COLO668 (cell line): ENCODE data around the gene SHANK3.
"Not testable (repeated sequence)": the region's sequence is repeated elsewhere in the genome, so short reads cannot be mapped to it uniquely, and the experiment has no call there.

ENCODE experiments used
- DNase-seq: peaks from one replicate; lab custom pipeline; 2025; ENCODE audit not compliant: unreplicated experiment; lab: John Stamatoyannopoulos, UW

Gene SHANK3

GRCh38 chr22:50643821-50644101, 28.9 kb upstream of the SHANK3 start:
- not testable (repeated sequence) for DNase-seq

DNA sequence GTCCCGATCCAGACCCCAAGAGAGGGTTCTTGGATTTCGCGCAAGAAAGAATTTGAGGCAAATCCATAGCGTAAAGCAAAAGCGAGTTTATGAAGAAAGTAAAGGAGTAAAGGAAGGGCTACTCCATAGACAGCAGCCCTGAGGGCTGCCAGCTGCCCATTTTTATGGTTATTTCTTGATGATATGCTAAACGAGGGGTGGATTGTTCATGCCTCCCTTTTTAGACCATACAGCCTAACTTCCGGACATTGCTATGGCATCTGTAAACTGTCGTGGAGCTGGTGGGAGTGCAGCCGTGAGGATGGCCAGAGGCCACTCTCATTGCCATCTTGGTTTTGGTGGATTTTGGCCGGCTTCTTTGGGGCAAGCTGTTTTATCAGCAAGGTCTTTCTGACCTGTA, 19.4 kb upstream of the SHANK3 start:
- no peak for DNase-seq

DNA sequence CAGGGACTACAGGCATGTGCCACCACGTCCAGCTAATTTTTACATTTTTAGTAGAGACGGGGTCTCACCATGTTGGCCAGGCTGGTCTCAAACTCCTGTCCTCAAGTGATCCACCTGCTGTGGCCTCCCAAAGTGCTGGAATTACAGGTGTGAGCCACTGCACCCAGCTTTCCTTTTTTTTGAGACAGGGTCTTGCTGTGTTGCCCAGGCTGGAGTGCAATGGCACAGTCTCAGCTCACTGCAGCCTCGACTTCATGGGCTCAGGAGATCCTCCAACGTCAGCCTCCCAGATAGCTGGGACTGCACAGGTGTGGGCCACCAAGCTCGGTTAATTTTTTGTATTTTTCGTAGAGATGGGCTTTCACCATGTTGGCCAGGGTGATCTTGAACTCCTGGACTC, 18.0 kb upstream of the SHANK3 start:
- DNase-seq = not testable (repeated sequence)

DNA sequence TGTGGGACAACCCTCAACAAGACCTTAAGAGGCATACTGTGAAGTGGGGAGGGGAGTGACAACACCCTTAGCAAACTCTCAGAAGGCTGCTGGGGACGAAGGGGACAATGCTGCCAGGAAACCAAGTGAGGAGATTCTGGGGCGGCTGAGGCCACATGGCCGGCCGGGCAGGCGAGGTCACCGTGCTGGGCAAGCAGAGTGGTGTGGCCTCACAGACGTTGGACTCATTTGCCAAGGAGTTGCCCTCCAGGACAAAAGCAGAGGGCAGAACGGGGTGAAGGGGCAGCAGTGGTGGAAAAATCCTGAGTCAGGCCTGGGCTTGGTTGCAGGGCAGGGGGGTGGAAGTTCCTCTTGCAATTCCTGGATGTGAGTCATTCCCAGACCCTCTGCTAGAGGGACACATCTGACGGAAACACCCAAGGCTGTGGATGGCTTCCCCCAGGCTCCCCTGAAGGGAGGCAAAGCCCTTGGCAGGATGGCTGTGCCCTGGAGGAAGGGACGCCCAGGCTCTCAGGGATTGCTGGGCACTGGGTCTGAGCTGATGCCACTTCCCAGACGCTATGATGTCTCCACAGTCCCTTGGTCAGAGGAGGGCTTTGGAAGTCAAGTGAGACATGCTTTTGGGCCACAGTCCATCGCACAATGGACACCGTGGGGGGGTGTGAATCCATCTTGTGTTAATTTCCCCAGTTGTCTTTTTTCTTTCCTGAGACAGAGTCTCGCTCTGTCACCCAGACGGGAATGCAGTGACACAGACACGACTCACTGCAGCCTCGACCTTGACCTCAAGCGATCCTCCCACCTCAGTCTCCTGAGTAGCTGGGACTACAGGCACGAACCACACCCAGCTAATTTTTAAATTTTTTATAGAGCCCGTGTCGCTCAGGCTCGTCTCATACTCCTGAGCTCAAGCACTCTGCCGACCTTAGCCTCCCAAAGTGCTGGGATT, 16.2 kb upstream of the SHANK3 start:
- no peak for DNase-seq

GRCh38 chr22:50657925-50658324, 14.7 kb upstream of the SHANK3 start:
- DNase-seq = no peak

DNA sequence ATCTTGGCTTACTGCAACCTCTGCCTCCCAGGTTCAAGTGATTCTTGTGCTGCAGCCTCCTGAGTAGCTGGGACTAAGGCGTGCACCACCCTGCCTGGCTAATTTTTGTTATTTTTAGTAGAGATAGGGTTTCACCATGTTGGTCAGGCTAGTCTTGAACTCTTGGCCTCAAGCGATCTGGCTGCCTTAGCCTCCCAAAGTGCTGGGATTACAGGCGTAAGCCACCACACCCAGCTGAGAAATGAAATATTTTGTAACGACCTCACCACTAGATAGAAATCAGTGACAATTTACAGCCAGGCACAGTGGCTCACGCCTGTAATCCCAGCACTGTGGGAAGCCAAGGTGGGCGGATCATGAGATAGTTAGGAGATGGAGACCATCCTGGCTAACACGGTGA, 12.9 kb upstream of the SHANK3 start:
- DNase-seq = not testable (repeated sequence)

DNA sequence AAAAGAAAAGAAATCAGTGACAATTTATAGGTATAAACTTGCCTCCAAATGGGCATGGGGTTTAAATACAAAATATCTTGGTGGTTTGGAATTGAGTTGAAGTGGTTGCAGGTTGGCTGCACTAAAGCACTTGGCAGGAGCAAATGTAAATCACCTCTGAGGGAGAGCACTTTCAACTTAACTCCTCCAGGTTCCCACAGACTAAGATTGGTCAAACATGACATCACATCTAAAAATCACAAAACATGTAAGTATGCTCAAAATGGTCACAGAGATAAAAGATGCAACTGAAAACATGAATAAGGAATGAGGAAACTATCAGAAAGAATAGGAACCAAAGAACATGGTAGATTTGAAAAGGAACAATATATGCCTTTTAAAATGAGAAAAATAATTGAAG, 12.3 kb upstream of the SHANK3 start:
- no peak for DNase-seq

- DNase-seq = no peak
Observed at GRCh38 chr22:50665212-50665611, 7.4 kb upstream of the SHANK3 start.

DNA sequence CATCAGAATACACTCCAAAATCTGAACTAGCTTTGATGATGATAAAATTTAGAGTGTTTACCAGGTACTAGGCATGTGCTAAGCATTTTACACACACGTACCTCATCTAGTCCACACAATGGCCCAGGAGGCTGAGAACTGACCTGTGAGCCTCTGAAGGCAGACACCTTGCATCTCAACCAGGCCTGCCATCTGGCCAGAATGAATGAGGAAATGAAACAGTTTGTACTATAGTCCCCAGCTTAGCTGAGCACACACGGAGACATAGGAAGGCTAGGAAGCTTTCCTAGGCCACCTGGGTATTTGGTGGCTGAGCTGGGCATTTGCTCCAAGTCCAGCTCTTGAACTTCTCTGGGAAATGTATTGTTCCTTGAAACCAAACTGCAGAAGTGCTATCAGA, 6.9 kb upstream of the SHANK3 start:
- no peak for DNase-seq

GRCh38 chr22:50670513-50670912, 2.1 kb upstream of the SHANK3 start:
- no peak for DNase-seq

- DNase-seq = no peak
Observed at GRCh38 chr22:50670914-50671538, 1.6 kb upstream of the SHANK3 start.

GRCh38 chr22:50671641-50672040, 982 bp upstream of the SHANK3 start:
- no peak for DNase-seq

- no peak for DNase-seq
Observed at GRCh38 chr22:50672041-50672440, 582 bp upstream of the SHANK3 start.

DNA sequence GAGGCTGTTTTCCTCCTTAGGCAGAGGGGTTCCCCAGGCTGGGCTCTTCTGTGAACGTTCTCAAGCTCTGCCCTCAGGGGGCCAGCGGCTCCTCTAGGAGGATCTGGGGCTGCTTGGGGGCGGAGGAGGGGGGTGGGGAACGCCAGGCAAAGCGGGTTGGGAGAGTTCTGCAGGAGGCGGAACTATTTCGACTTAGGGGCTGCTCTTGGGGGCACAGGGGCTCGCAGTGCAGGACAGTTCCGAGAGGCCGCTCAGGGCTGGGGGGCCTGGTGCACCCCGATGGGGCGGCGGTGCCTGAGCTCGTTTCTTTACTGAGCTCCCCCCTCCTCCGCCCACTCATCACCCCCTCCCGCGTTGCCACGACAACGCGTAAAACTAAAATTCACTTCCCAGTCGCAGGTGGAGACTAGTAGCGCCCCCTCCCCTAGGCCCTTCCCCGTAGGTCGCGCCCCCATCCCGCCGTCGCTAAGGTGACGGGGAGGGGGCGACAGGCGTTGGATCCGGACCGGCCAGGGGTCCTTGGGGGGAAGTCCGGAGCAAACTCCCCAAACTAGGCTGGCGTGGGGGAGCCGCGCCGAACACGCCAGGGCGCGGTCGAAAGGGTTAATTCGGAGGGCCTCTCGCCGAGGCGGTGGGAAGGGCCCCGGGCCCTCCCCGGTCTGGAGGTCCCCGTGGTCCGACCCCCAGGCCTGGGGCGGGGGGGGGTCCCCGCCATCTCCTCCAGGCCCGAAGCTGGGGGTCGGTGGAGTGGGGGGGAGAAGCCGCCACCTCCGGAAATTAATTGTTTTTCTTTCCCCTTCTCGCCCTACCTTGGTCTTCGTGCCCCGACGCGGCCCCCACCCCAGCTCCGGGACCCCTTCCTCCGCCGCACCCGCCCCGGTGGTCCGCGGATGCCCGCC, 857 bp downstream of the SHANK3 start:
- no peak for DNase-seq

DNA sequence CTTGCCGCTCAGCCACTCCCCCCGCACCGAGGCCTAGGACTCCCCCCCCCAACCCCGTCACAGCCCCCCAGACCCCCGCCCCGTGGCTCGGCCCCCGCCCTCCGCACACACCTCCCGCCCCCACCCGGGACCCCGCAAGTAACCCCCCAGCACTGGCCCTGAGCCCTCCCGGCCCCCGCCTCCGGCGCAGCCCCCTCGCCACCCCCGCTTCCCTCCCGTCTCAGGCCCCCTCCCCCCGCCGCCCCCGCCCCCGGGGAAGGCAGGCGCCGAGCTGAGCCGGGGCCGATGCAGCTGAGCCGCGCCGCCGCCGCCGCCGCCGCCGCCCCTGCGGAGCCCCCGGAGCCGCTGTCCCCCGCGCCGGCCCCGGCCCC, 1.5 kb downstream of the SHANK3 start:
- no peak for DNase-seq

- peak; percentile 66 for DNase-seq
Observed at GRCh38 chr22:50674606-50675552, 2.3 kb downstream of the SHANK3 start.

GRCh38 chr22:50675553-50676179, 3.0 kb downstream of the SHANK3 start:
- DNase-seq = no peak

- DNase-seq = no peak
Observed at GRCh38 chr22:50676180-50676636, 3.6 kb downstream of the SHANK3 start.

GRCh38 chr22:50676661-50677492, 4.3 kb downstream of the SHANK3 start:
- DNase-seq = no peak
